ENCODE measurements around the gene ATG9A. TPM values are rescaled to one million over a fixed set of nuclear protein-coding genes. Genes with fewer than 3 reads are reported as not detected.
A peak's percentile ranks its signal among the peaks of the same experiment; 100 is the strongest.

ATG9A gene
- total RNA-seq, 1 experiment from 2014 or later: 42.9 TPM

DNA sequence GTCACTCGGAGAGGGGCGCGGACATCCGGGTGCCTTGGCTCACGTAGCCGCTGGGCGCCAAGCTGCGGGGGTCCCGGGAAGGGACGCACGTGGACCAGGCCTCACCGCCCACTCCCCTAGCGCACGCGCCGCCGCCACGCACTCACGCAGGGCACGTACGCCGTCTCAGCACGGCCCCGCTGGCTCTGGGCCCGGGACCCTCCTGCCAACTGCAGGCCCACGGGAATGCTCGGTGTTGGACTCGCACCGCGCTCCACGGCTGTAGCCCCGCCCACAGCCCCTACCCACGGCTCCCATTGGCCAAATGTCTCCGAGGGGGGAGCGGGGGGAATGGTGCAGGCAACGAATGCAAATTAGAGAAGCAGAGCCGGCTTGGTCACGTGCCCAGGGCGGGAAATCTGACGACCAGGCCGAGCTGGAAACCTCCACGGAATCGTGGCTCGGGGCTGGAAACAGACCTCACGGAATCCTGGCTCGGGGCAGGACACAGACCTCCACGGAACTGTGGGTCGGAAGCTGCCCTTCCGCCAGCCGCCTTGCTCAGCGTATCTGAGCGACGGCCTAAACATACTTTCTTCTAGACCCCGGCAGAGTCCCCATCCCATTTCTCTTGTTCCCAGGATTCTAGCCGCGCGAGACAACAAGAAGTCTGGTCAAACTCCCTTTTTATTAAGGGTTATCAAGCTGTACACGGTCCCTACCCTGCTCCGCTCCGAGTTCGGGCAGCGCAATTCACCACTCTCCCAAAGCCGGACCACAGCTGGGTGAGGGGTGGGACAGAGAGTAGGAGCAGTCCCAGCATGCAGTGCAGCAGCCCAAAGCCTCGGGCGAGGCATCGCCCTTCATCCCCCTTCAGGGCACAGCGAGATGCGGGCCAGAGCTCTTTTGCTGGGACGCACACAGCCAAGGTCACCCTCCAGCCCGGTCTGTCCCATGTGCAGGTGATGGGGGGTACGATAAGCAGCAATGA lies 10.4 kb downstream of the ATG9A start, which contains the start of gene ABCB6 (continued):
- TF ChIP-seq ZNF425 (CRISPR knock-in tag; conservative IDR thresholded peaks at IDR 0.05): 0 out of 2 replicates have a peak, but pooled peaks have one; percentile 11
- peak; percentile 62 for TF ChIP-seq NFYB (CRISPR knock-in tag; conservative IDR thresholded peaks at IDR 0.05; ENCODE audit: low read depth)
- no peak; the same call in 1 of the 2 replicates for TF ChIP-seq ZNF232 (CRISPR knock-in tag; IDR thresholded peaks at IDR 0.05)
- TF ChIP-seq, protein P1, sequence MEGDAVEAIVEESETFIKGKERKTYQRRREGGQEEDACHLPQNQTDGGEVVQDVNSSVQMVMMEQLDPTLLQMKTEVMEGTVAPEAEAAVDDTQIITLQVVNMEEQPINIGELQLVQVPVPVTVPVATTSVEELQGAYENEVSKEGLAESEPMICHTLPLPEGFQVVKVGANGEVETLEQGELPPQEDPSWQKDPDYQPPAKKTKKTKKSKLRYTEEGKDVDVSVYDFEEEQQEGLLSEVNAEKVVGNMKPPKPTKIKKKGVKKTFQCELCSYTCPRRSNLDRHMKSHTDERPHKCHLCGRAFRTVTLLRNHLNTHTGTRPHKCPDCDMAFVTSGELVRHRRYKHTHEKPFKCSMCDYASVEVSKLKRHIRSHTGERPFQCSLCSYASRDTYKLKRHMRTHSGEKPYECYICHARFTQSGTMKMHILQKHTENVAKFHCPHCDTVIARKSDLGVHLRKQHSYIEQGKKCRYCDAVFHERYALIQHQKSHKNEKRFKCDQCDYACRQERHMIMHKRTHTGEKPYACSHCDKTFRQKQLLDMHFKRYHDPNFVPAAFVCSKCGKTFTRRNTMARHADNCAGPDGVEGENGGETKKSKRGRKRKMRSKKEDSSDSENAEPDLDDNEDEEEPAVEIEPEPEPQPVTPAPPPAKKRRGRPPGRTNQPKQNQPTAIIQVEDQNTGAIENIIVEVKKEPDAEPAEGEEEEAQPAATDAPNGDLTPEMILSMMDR (IDR thresholded peaks at IDR 0.05): no peak
- no peak for TF ChIP-seq ATF3 (CRISPR knock-in tag; conservative IDR thresholded peaks at IDR 0.05)
- TF ChIP-seq ZNF121 (CRISPR knock-in tag; IDR thresholded peaks at IDR 0.05): no peak
- no peak for TF ChIP-seq STAT6 (CRISPR knock-in tag; conservative IDR thresholded peaks at IDR 0.05; ENCODE audit: low read depth)
- TF ChIP-seq, protein P2, sequence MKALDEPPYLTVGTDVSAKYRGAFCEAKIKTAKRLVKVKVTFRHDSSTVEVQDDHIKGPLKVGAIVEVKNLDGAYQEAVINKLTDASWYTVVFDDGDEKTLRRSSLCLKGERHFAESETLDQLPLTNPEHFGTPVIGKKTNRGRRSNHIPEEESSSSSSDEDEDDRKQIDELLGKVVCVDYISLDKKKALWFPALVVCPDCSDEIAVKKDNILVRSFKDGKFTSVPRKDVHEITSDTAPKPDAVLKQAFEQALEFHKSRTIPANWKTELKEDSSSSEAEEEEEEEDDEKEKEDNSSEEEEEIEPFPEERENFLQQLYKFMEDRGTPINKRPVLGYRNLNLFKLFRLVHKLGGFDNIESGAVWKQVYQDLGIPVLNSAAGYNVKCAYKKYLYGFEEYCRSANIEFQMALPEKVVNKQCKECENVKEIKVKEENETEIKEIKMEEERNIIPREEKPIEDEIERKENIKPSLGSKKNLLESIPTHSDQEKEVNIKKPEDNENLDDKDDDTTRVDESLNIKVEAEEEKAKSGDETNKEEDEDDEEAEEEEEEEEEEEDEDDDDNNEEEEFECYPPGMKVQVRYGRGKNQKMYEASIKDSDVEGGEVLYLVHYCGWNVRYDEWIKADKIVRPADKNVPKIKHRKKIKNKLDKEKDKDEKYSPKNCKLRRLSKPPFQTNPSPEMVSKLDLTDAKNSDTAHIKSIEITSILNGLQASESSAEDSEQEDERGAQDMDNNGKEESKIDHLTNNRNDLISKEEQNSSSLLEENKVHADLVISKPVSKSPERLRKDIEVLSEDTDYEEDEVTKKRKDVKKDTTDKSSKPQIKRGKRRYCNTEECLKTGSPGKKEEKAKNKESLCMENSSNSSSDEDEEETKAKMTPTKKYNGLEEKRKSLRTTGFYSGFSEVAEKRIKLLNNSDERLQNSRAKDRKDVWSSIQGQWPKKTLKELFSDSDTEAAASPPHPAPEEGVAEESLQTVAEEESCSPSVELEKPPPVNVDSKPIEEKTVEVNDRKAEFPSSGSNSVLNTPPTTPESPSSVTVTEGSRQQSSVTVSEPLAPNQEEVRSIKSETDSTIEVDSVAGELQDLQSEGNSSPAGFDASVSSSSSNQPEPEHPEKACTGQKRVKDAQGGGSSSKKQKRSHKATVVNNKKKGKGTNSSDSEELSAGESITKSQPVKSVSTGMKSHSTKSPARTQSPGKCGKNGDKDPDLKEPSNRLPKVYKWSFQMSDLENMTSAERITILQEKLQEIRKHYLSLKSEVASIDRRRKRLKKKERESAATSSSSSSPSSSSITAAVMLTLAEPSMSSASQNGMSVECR (CRISPR knock-in tag; IDR thresholded peaks at IDR 0.05; ENCODE audit: borderline replicate concordance): peak; percentile 54; the same call in 1 of the 2 replicates
- TF ChIP-seq NR3C1 (CRISPR knock-in tag; conservative IDR thresholded peaks at IDR 0.05; ENCODE audit: low read depth): no peak
- TF ChIP-seq NR2C2 (CRISPR knock-in tag; IDR thresholded peaks at IDR 0.05): no peak
- TF ChIP-seq E2F1 (CRISPR knock-in tag; IDR thresholded peaks at IDR 0.05): no peak
- no peak for TF ChIP-seq ZNF423 (CRISPR knock-in tag; IDR thresholded peaks at IDR 0.05)
- no peak for TF ChIP-seq FOXJ3 (CRISPR knock-in tag; IDR thresholded peaks at IDR 0.05; ENCODE audit: borderline replicate concordance)
- TF ChIP-seq ZBTB21 (CRISPR knock-in tag; IDR thresholded peaks at IDR 0.05; ENCODE audit: borderline replicate concordance): peak; percentile 78; the same call in 1 of the 2 replicates
- peak; percentile 85 for TF ChIP-seq EMX1 (CRISPR knock-in tag; IDR thresholded peaks at IDR 0.05)
- TF ChIP-seq, protein P3, sequence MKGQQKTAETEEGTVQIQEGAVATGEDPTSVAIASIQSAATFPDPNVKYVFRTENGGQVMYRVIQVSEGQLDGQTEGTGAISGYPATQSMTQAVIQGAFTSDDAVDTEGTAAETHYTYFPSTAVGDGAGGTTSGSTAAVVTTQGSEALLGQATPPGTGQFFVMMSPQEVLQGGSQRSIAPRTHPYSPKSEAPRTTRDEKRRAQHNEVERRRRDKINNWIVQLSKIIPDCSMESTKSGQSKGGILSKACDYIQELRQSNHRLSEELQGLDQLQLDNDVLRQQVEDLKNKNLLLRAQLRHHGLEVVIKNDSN (CRISPR knock-in tag; IDR thresholded peaks at IDR 0.05): peak; percentile 99
- no peak for TF ChIP-seq JAZF1 (CRISPR knock-in tag; IDR thresholded peaks at IDR 0.05)
- TF ChIP-seq, protein P4, sequence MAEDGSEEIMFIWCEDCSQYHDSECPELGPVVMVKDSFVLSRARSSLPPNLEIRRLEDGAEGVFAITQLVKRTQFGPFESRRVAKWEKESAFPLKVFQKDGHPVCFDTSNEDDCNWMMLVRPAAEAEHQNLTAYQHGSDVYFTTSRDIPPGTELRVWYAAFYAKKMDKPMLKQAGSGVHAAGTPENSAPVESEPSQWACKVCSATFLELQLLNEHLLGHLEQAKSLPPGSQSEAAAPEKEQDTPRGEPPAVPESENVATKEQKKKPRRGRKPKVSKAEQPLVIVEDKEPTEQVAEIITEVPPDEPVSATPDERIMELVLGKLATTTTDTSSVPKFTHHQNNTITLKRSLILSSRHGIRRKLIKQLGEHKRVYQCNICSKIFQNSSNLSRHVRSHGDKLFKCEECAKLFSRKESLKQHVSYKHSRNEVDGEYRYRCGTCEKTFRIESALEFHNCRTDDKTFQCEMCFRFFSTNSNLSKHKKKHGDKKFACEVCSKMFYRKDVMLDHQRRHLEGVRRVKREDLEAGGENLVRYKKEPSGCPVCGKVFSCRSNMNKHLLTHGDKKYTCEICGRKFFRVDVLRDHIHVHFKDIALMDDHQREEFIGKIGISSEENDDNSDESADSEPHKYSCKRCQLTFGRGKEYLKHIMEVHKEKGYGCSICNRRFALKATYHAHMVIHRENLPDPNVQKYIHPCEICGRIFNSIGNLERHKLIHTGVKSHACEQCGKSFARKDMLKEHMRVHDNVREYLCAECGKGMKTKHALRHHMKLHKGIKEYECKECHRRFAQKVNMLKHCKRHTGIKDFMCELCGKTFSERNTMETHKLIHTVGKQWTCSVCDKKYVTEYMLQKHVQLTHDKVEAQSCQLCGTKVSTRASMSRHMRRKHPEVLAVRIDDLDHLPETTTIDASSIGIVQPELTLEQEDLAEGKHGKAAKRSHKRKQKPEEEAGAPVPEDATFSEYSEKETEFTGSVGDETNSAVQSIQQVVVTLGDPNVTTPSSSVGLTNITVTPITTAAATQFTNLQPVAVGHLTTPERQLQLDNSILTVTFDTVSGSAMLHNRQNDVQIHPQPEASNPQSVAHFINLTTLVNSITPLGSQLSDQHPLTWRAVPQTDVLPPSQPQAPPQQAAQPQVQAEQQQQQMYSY (CRISPR knock-in tag; IDR thresholded peaks at IDR 0.05): no peak
- TF ChIP-seq PRRX2 (CRISPR knock-in tag; IDR thresholded peaks at IDR 0.05): peak; percentile 9; the same call in 1 of the 2 replicates
- no peak for TF ChIP-seq NR1H2 (CRISPR knock-in tag; IDR thresholded peaks at IDR 0.05)
